H9 (cell line): ENCODE measurements around the gene UBE2Q2. TPM values are rescaled to one million over a fixed set of nuclear protein-coding genes. Genes with fewer than 3 reads are reported as not detected.

ENCODE experiments used
- DNase-seq: peaks from one replicate; pipeline ENCODE4 v3.0.0-alpha.2; 2017
- H2AFZ ChIP-seq: one replicate; pipeline ENCODE4 v1.6.1; 2013; ENCODE audit warnings: mild to moderate bottlenecking, low read length, control low read depth, moderate library complexity
- H2AK5ac ChIP-seq: 2 replicates; pipeline ENCODE4 v1.6.1; 2013; ENCODE audit warnings: low read length, control low read depth, mixed read lengths; ENCODE audit not compliant: insufficient read length
- H2BK120ac ChIP-seq: one replicate; pipeline ENCODE4 v1.6.1; 2013; ENCODE audit warnings: low read depth, mild to moderate bottlenecking, low read length, control low read depth, inconsistent platforms; ENCODE audit not compliant: poor library complexity, severe bottlenecking
- H2BK12ac ChIP-seq: 2 replicates; pipeline ENCODE4 v1.6.1; 2013; ENCODE audit warnings: low read length, control low read depth, mixed read lengths, low read depth; ENCODE audit not compliant: insufficient read length
- H2BK15ac ChIP-seq: 2 replicates; pipeline ENCODE4 v1.6.1; 2013; ENCODE audit warnings: low read depth, low read length, control low read depth
- H2BK20ac ChIP-seq: one replicate; pipeline ENCODE4 v1.6.1; 2013; ENCODE audit warnings: low read depth, mild to moderate bottlenecking, low read length, control low read depth, inconsistent platforms; ENCODE audit not compliant: poor library complexity, severe bottlenecking
- H2BK5ac ChIP-seq: 2 replicates; pipeline ENCODE4 v1.6.1; 2013; ENCODE audit warnings: low read length, control low read depth, mixed read lengths; ENCODE audit not compliant: insufficient read length
- H3K14ac ChIP-seq: 2 replicates; pipeline ENCODE4 v1.6.1; 2013; ENCODE audit warnings: low read length, control low read depth; ENCODE audit not compliant: insufficient read depth
- H3K18ac ChIP-seq: 2 replicates; pipeline ENCODE4 v1.6.1; 2013; ENCODE audit warnings: low read depth, mild to moderate bottlenecking, mixed read lengths, low read length, control low read depth; ENCODE audit not compliant: insufficient read length
- H3K23ac ChIP-seq: 2 replicates; pipeline ENCODE4 v1.6.1; 2013; ENCODE audit warnings: low read length, control low read depth, mixed read lengths, low read depth; ENCODE audit not compliant: insufficient read length
- H3K23me2 ChIP-seq: 2 replicates; pipeline ENCODE4 v1.6.1; 2013; ENCODE audit warnings: low read depth, mild to moderate bottlenecking, mixed read lengths, low read length, control low read depth; ENCODE audit not compliant: insufficient read length, poor library complexity, severe bottlenecking
- H3K27ac ChIP-seq: 2 replicates; pipeline ENCODE4 v1.5.1; 2013; ENCODE audit warnings: low read length, control low read depth, mixed read lengths, low read depth; ENCODE audit not compliant: insufficient read length
- H3K27me3 ChIP-seq: 2 replicates; pipeline ENCODE4 v1.6.1; 2013; ENCODE audit warnings: low read length, control low read depth, inconsistent platforms; ENCODE audit not compliant: insufficient read depth
- H3K4ac ChIP-seq: 2 replicates; pipeline ENCODE4 v1.6.1; 2013; ENCODE audit warnings: low read depth, mild to moderate bottlenecking, control low read depth, inconsistent platforms, low read length, moderate library complexity
- H3K4me1 ChIP-seq: 2 replicates; pipeline ENCODE4 v1.6.1; 2013; ENCODE audit warnings: low read length, control low read depth, inconsistent platforms; ENCODE audit not compliant: insufficient read depth
- H3K4me2 ChIP-seq: 2 replicates; pipeline ENCODE4 v1.6.1; 2013; ENCODE audit warnings: low read length, control low read depth, mixed read lengths; ENCODE audit not compliant: insufficient read length, insufficient read depth
- H3K56ac ChIP-seq: 2 replicates; pipeline ENCODE4 v1.6.1; 2013; ENCODE audit warnings: low read depth, mild to moderate bottlenecking, mixed read lengths, low read length, control low read depth; ENCODE audit not compliant: insufficient read length
- H3K79me1 ChIP-seq: 2 replicates; pipeline ENCODE4 v1.6.1; 2013; ENCODE audit warnings: low read depth, mild to moderate bottlenecking, moderate library complexity, low read length, control low read depth, inconsistent platforms; ENCODE audit not compliant: insufficient read depth, poor library complexity, severe bottlenecking
- H3K79me2 ChIP-seq: 2 replicates; pipeline ENCODE4 v1.6.1; 2013; ENCODE audit warnings: low read length, control low read depth, inconsistent platforms; ENCODE audit not compliant: insufficient read depth
- H3K9ac ChIP-seq: 2 replicates; pipeline ENCODE4 v1.6.1; 2013; ENCODE audit warnings: low read length, control low read depth, mixed read lengths; ENCODE audit not compliant: insufficient read length; ENCODE audit errors: extremely low read depth
- H3K9me3 ChIP-seq: one replicate; pipeline ENCODE4 v1.6.1; 2013; ENCODE audit warnings: low read depth, low read length, inconsistent platforms; ENCODE audit not compliant: control insufficient read depth
- H3T11ph ChIP-seq: one replicate; pipeline ENCODE4 v1.6.1; 2013; ENCODE audit warnings: mild to moderate bottlenecking, low read length, control low read depth, inconsistent platforms
- H4K20me1 ChIP-seq: one replicate; pipeline ENCODE4 v1.6.1; 2013; ENCODE audit not compliant: control insufficient read depth, insufficient read length, insufficient read depth
- H4K5ac ChIP-seq: 2 replicates; pipeline ENCODE4 v1.6.1; 2013; ENCODE audit warnings: low read depth, mild to moderate bottlenecking, mixed read lengths, low read length, control low read depth; ENCODE audit not compliant: insufficient read length
- H4K8ac ChIP-seq: replicated peaks from 2 replicates; pipeline ENCODE4 v1.6.1; 2013; ENCODE audit warnings: low read length, control low read depth, mixed read lengths, low read depth; ENCODE audit not compliant: insufficient read length
- H4K91ac ChIP-seq: 2 replicates; pipeline ENCODE4 v1.6.1; 2013; ENCODE audit warnings: low read depth, mild to moderate bottlenecking, moderate library complexity, mixed read lengths, low read length, control low read depth; ENCODE audit not compliant: insufficient read length
- H3K27ac Mint-ChIP-seq, 3 experiments: 2 replicates in 2 of 3; 3 replicates in 1 of 3; pipeline ENCODE4 v1.8.0; 2020 to 2021; ENCODE audit warnings: mixed read lengths in 3 of 3, mild to moderate bottlenecking in 1 of 3, moderate library complexity in 1 of 3
- H3K27me3 Mint-ChIP-seq: 2 replicates; pipeline ENCODE4 v1.8.0; 2021; ENCODE audit warnings: low read depth, mild to moderate bottlenecking, moderate library complexity, mixed read lengths
- H3K36me3 Mint-ChIP-seq, 3 experiments: 2 replicates in 2 of 3; 3 replicates in 1 of 3; pipeline ENCODE4 v1.8.0; 2020 to 2021; ENCODE audit warnings: low read depth in 3 of 3, mixed read lengths in 3 of 3; ENCODE audit not compliant: insufficient read depth in 1 of 3
- H3K4me1 Mint-ChIP-seq, 2 experiments: 2 replicates each; pipeline ENCODE4 v1.8.0; 2020; ENCODE audit warnings: mixed read lengths in 2 of 2
- H3K4me3 Mint-ChIP-seq, 2 experiments: 2 replicates in 1 of 2; 3 replicates in 1 of 2; pipeline ENCODE4 v1.8.0; 2020 to 2021; ENCODE audit warnings: mild to moderate bottlenecking in 2 of 2, mixed read lengths in 2 of 2, moderate library complexity in 1 of 2
- H3K9me3 Mint-ChIP-seq, 2 experiments: 2 replicates in 1 of 2; 3 replicates in 1 of 2; pipeline ENCODE4 v1.8.0; 2020; ENCODE audit warnings: mild to moderate bottlenecking in 2 of 2, mixed read lengths in 2 of 2, moderate library complexity in 1 of 2
- CTCF ChIP-seq: fragments of 200-600 bp; sonication (generic); conservative IDR thresholded peaks from 3 replicates; pipeline ENCODE4 v1.8.0; 2021; ENCODE audit warnings: antibody characterized with exemption, mild to moderate bottlenecking
- WGBS: extraction: QIAGEN DNeasy Blood & Tissue Kit; methylation state at CpG from one replicate; pipeline ENCODE4 v1.1.7; 2013; ENCODE audit warnings: missing lambda C conversion rate, low lambda C conversion rate, mixed read lengths; ENCODE audit not compliant: insufficient read length; ENCODE audit errors: extremely low coverage; 5-methylcytosine and 5-hydroxymethylcytosine counted together
- total RNA-seq: library from RNA; stranded (reverse); gene quantifications from 2 replicates; pipeline ENCODE4 v1.2.1, GENCODE V29; 2021

UBE2Q2 gene
- total RNA-seq, 1 experiment from 2014 or later: 29.6 TPM

DNA sequence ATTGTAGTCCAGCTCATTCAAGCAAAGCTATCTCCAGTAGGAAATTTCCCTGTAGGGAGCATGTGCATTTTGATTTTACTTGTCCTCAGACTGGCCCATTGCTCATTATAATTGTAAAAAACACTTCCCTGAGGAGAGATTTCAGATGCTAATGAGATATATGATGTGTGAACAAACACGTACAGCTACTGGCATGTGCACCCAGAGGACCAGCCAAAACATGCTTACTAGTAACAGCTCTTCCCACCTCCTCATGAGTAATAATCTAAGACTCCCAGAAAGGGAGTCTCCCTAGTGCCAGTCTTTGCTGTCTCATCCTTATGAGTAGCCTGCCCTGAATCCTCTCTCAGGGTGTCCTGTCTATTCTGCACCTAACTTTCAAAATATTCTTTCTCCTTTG is 103.8 kb downstream of the UBE2Q2 start:
- H2BK120ac ChIP-seq: no peak overlapping the region
- DNase-seq: no peak
- Mint-ChIP-seq H3K36me3 (peaks cover 0 to 2% (median 0%) of the 10 kb centered on the region in 3 experiments; a peak in 2 of 7 replicates), H3K9me3 (peaks cover 3% of the 10 kb centered on the region in 2 experiments; a peak in 3 of 5 replicates), H3K27ac (no peak overlapping the region), H3K27me3 (peaks cover 3% of the 10 kb centered on the region; the same call in 1 of the 2 replicates), H3K4me1 (no peaks in the 10 kb centered on the region), H3K4me3 (no peak overlapping the region)
- no peak overlapping the region for H3K4ac ChIP-seq
- no peak for TF ChIP-seq CTCF
- H4K20me1 ChIP-seq: no peaks in the 10 kb centered on the region
- WGBS: no CpG with 5 or more reads among the region's 1 CpG
- no peak overlapping the region for H2BK15ac ChIP-seq
- H2AK5ac ChIP-seq: no peak overlapping the region
- H3T11ph ChIP-seq: no peak overlapping the region
- no peaks in the 10 kb centered on the region for H3K79me1 ChIP-seq
- no peak overlapping the region for H4K91ac ChIP-seq
- H2BK20ac ChIP-seq: peak overlapping the region; percentile 26
- H4K8ac ChIP-seq: no peak overlapping the region
- no peaks in the 10 kb centered on the region for H3K9me3 ChIP-seq
- H2BK12ac ChIP-seq: no peak overlapping the region
- H3K9ac ChIP-seq: no peak overlapping the region
- no peak overlapping the region for H3K4me2 ChIP-seq
- H3K4me1 ChIP-seq: no peaks in the 10 kb centered on the region
- H3K18ac ChIP-seq: no peak overlapping the region
- H3K56ac ChIP-seq: no peak overlapping the region
- no peaks in the 10 kb centered on the region for H3K23me2 ChIP-seq
- no peaks in the 10 kb centered on the region for H3K27me3 ChIP-seq
- H2AFZ ChIP-seq: no peak overlapping the region
- no peak overlapping the region for H4K5ac ChIP-seq
- H2BK5ac ChIP-seq: no peak overlapping the region
- no peak overlapping the region for H3K23ac ChIP-seq
- no peak overlapping the region for H3K27ac ChIP-seq
- H3K14ac ChIP-seq: no peak overlapping the region
- no peaks in the 10 kb centered on the region for H3K79me2 ChIP-seq
